HG03460 (cell line): Measurements from ENCODE around the gene CPNE2.

Source experiments
- ATAC-seq: cut with Tn5 transposase; IDR thresholded peaks from one replicate; pipeline ENCODE4 v1.9.1; 2021; ENCODE audit not compliant: unreplicated experiment

Gene CPNE2

GRCh38 chr16:57123216-57123973 lies 31.0 kb downstream of the CPNE2 start:
- ATAC-seq = no peak

- no peak for ATAC-seq
These were observed 31.7 kb downstream of the CPNE2 start for GRCh38 chr16:57123974-57124674.

GRCh38 chr16:57125376-57125775 lies 33.0 kb downstream of the CPNE2 start:
- no peak for ATAC-seq

GRCh38 chr16:57125969-57126368 lies 33.6 kb downstream of the CPNE2 start:
- ATAC-seq = no peak

GRCh38 chr16:57126411-57126810 lies 34.0 kb downstream of the CPNE2 start:
- no peak for ATAC-seq

GRCh38 chr16:57127037-57127763 lies 34.8 kb downstream of the CPNE2 start:
- ATAC-seq = no peak

- no peak for ATAC-seq
These were observed 35.5 kb downstream of the CPNE2 start for GRCh38 chr16:57127836-57128235.

GRCh38 chr16:57128771-57129389 lies 36.5 kb downstream of the CPNE2 start:
- ATAC-seq = no peak

- no peak for ATAC-seq
These were observed 38.6 kb downstream of the CPNE2 start for GRCh38 chr16:57130950-57131321.

GRCh38 chr16:57131351-57131970 lies 39.1 kb downstream of the CPNE2 start:
- ATAC-seq = no peak

GRCh38 chr16:57132470-57132869 lies 40.1 kb downstream of the CPNE2 start:
- no peak for ATAC-seq

- no peak for ATAC-seq
These were observed 40.6 kb downstream of the CPNE2 start for GRCh38 chr16:57133031-57133430.

GRCh38 chr16:57133886-57134285 lies 41.5 kb downstream of the CPNE2 start:
- ATAC-seq = no peak

- no peak for ATAC-seq
These were observed 42.6 kb downstream of the CPNE2 start for GRCh38 chr16:57134982-57135381.

GRCh38 chr16:57137043-57137442 lies 44.7 kb downstream of the CPNE2 start:
- no peak for ATAC-seq

- no peak for ATAC-seq
These were observed 45.3 kb downstream of the CPNE2 start for GRCh38 chr16:57137566-57138273.

GRCh38 chr16:57138281-57138935 lies 46.0 kb downstream of the CPNE2 start:
- ATAC-seq = no peak

- no peak for ATAC-seq
These were observed 48.7 kb downstream of the CPNE2 start for GRCh38 chr16:57140931-57141668.
